Upper lobe of right lung (tissue), 1 donor: ENCODE results near the gene COL5A1. TPM values are rescaled to one million over a fixed set of nuclear protein-coding genes. Genes with fewer than 3 reads are reported as not detected.

Experiments
- ATAC-seq: fragments of 200-7000 bp; cut with Tn5 transposase; one replicate; pipeline ENCODE4 v1.9.1; 2020; ENCODE audit warnings: mild to moderate bottlenecking, moderate library complexity
- DNase-seq: peaks from one replicate; pipeline ENCODE4 v3.0.0-alpha.2; 2020
- H3K27ac ChIP-seq: fragments of 200-600 bp; one replicate; pipeline ENCODE4 v1.8.0; 2022
- H3K27me3 ChIP-seq: fragments of 200-600 bp; one replicate; pipeline ENCODE4 v1.8.0; 2022; ENCODE audit warnings: mild to moderate bottlenecking
- H3K36me3 ChIP-seq: fragments of 200-600 bp; one replicate; pipeline ENCODE4 v1.8.0; 2022
- H3K4me1 ChIP-seq: fragments of 200-600 bp; one replicate; pipeline ENCODE4 v1.8.0; 2022
- H3K4me3 ChIP-seq: fragments of 200-600 bp; one replicate; pipeline ENCODE4 v1.8.0; 2022; ENCODE audit warnings: mild to moderate bottlenecking
- H3K9me3 ChIP-seq: fragments of 200-600 bp; one replicate; pipeline ENCODE4 v1.8.0; 2022
- CTCF ChIP-seq: fragments of 200-600 bp; IDR thresholded peaks from one replicate; pipeline ENCODE4 v1.8.0; 2022; ENCODE audit warnings: antibody characterized with exemption
- intact Hi-C: fragments of 100-400 bp; cut with DNase I; formaldehyde crosslinking; loops from one replicate; pipeline ENCODE4 v1.11.0; 2022
- total RNA-seq: library from RNA; stranded (reverse); fragmentation: NEBNext Ultra II Directional; extraction: Animal tissue kit (Norgen Biotek cat#: 25700); gene quantifications from one replicate; pipeline ENCODE4 v1.2.1, GENCODE V29; 2021
- donor health status: DM: no; HTN: yes; CAD: no; lungs with severe emphysema.

COL5A1 gene
- total RNA-seq, 1 donor from 2014 or later, result 37.8 TPM

GRCh38 chr9:134861595-134862334, 220.2 kb downstream of the COL5A1 start:
- H3K27ac ChIP-seq, result no peak overlapping the region
- intact Hi-C loops, result no loop called here
- no peak for TF ChIP-seq CTCF

GRCh38 chr9:134863306-134863902, 221.8 kb downstream of the COL5A1 start:
- Histone ChIP-seq H3K36me3 (no peaks in the 10 kb centered on the region), H3K27ac (no peak overlapping the region), H3K4me3 (no peak overlapping the region), H3K4me1 (no peaks in the 10 kb centered on the region), H3K27me3 (no peaks in the 10 kb centered on the region), H3K9me3 (no peaks in the 10 kb centered on the region)
- no peak for TF ChIP-seq CTCF
- ATAC-seq (no peak), DNase-seq (peak; percentile 48)
- intact Hi-C loops, result no loop called here

More at GRCh38 chr9:134861595-134862334, 220.2 kb downstream of the COL5A1 start:
- DNase-seq (peak; percentile 46), ATAC-seq (no peak)
- no peak overlapping the region for H3K4me3 ChIP-seq
- no peaks in the 10 kb centered on the region for H3K9me3 ChIP-seq
- H3K4me1 ChIP-seq, result no peaks in the 10 kb centered on the region
- H3K27me3 ChIP-seq, result no peaks in the 10 kb centered on the region
- H3K36me3 ChIP-seq, result no peaks in the 10 kb centered on the region

GRCh38 chr9:134863941-134864820, 222.6 kb downstream of the COL5A1 start:
- H3K9me3 ChIP-seq, result no peaks in the 10 kb centered on the region
- no peak for TF ChIP-seq CTCF
- no peaks in the 10 kb centered on the region for H3K36me3 ChIP-seq
- H3K27ac ChIP-seq, result no peak overlapping the region
- no peaks in the 10 kb centered on the region for H3K27me3 ChIP-seq
- no peaks in the 10 kb centered on the region for H3K4me1 ChIP-seq
- no peak overlapping the region for H3K4me3 ChIP-seq
- peak; percentile 58 for DNase-seq
- ATAC-seq, result peak; percentile 65
- intact Hi-C loops, result no loop called here

- no peaks in the 10 kb centered on the region for H3K36me3 ChIP-seq
- DNase-seq, result no peak
- no peak for ATAC-seq
These were observed 223.2 kb downstream of the COL5A1 start for GRCh38 chr9:134864821-134865190.

More at GRCh38 chr9:134864821-134865190, 223.2 kb downstream of the COL5A1 start:
- Histone ChIP-seq H3K27ac (no peak overlapping the region), H3K9me3 (no peaks in the 10 kb centered on the region), H3K27me3 (no peaks in the 10 kb centered on the region), H3K4me3 (no peak overlapping the region), H3K4me1 (no peaks in the 10 kb centered on the region)
- intact Hi-C loops, result no loop called here
- TF ChIP-seq CTCF, result no peak
